Smooth muscle cell of the umbilical artery (primary cell): ENCODE data around the gene GSC. TPM values are rescaled to one million over a fixed set of nuclear protein-coding genes. Genes with fewer than 3 reads are reported as not detected.

ENCODE experiments used
- total RNA-seq: library from RNA; depleted of rRNA; stranded (reverse); fragments of >200 nt; gene quantifications from 2 replicates; pipeline ENCODE4 v1.2.3, GENCODE V29; 2014

GSC gene
- total RNA-seq = 0.30 TPM in 1 of 2 replicates, not detected in the other

GRCh38 chr14:94769391-94770250 lies at the start of gene GSC:
GSC (minus strand) TSS chr14:94770113; CDS start chr14:94770015, 98 bp downstream.

Other genes with a start within 250 kb of the GSC start
- not detected in 2 replicates for gene SERPINA4, start 208.7 kb downstream of the GSC start, total RNA-seq
- not detected in 2 replicates for gene SERPINA5, start 188.7 kb downstream of the GSC start, total RNA-seq
- 4.6 and 38.6 TPM in 2 replicates for gene SERPINA3, start 157.7 kb downstream of the GSC start, total RNA-seq